SK-N-SH (cell line): ENCODE measurements around the gene APC. TPM values are rescaled to one million over a fixed set of nuclear protein-coding genes. Genes with fewer than 3 reads are reported as not detected.

ENCODE experiments used
- CTCF ChIA-PET: fragments of 300-600, 350-600 bp; formaldehyde crosslinking; extraction: SDS; loops from one replicate; lab custom pipeline; 2021; lab: Yijun Ruan, JAX
- POLR2A ChIA-PET: fragments of 350-600 bp; sonication (Branson Sonifier 250); formaldehyde crosslinking; extraction: SDS; loops from one replicate; lab custom pipeline; 2020; ENCODE audit warnings: antibody characterized with exemption, inconsistent platforms; lab: Yijun Ruan, JAX
- DNase-seq: peaks from one replicate; pipeline ENCODE4 v3.0.0; 2012
- H2AFZ ChIP-seq: fragments of 200-600 bp; sonication (generic); 2 replicates; pipeline ENCODE4 v1.8.1; 2016; ENCODE audit warnings: antibody characterized with exemption, mild to moderate bottlenecking, low read depth
- H3F3A ChIP-seq: fragments of 200-600 bp; sonication (generic); replicated peaks from 2 replicates; pipeline ENCODE3; 2016; ENCODE audit warnings: antibody characterized with exemption, mild to moderate bottlenecking; ENCODE audit not compliant: insufficient read depth
- H3K27ac ChIP-seq, 2 experiments: fragments of 200-500 bp in 1 of 2; fragments of 200-600 bp in 1 of 2; sonication (Bioruptor generic) in 1 of 2; sonication (generic), shearing (Covaris generic) in 1 of 2; 2 replicates each; pipeline versions ENCODE4 v1.5.1 to v1.6.1; 2014 to 2016; ENCODE audit warnings: low read depth in 2 of 2, inconsistent platforms in 1 of 2, low read length in 1 of 2, mild to moderate bottlenecking in 1 of 2, mixed read lengths in 1 of 2
- H3K27me3 ChIP-seq: fragments of 200-600 bp; sonication (generic), shearing (Covaris generic); 2 replicates; pipeline ENCODE4 v1.6.1; 2016; ENCODE audit warnings: mixed run types; ENCODE audit not compliant: insufficient read depth
- H3K36me3 ChIP-seq, 2 experiments: fragments of 200-500 bp in 1 of 2; fragments of 200-600 bp in 1 of 2; sonication (Bioruptor generic) in 1 of 2; sonication (generic) in 1 of 2; replicated peaks in 1 of 2; 2 replicates each; pipeline versions ENCODE3 to v1.5.1; 2014 to 2016; ENCODE audit warnings: low read length in 1 of 2, mild to moderate bottlenecking in 1 of 2; ENCODE audit not compliant: insufficient read depth in 2 of 2, control insufficient read depth in 1 of 2
- H3K4me1 ChIP-seq, 2 experiments: fragments of 200-500 bp in 1 of 2; fragments of 200-600 bp in 1 of 2; sonication (Bioruptor generic) in 1 of 2; sonication (generic), shearing (Covaris generic) in 1 of 2; 2 replicates each; pipeline versions ENCODE4 v1.5.1 to v1.6.1; 2014 to 2016; ENCODE audit warnings: low read depth in 1 of 2, low read length in 1 of 2, mixed run types in 1 of 2; ENCODE audit not compliant: insufficient read depth in 2 of 2, control insufficient read depth in 1 of 2
- H3K4me2 ChIP-seq: fragments of 200-600 bp; sonication (generic), shearing (Covaris generic); 2 replicates; pipeline ENCODE4 v1.6.1; 2017; ENCODE audit warnings: mixed run types
- H3K4me3 ChIP-seq, 2 experiments: fragments of 200-500 bp in 1 of 2; fragments of 200-600 bp in 1 of 2; sonication (Bioruptor generic) in 1 of 2; sonication (generic), shearing (Covaris generic) in 1 of 2; 2 replicates each; pipeline versions ENCODE4 v1.5.1 to v1.8.1; 2014 to 2016; ENCODE audit warnings: low read depth in 2 of 2, inconsistent platforms in 1 of 2, low read length in 1 of 2, mild to moderate bottlenecking in 1 of 2, mixed read lengths in 1 of 2, moderate library complexity in 1 of 2
- H3K79me2 ChIP-seq: fragments of 200-600 bp; sonication (generic); 2 replicates; pipeline ENCODE4 v1.8.1; 2017; ENCODE audit warnings: mild to moderate bottlenecking; ENCODE audit not compliant: insufficient read depth
- H3K9ac ChIP-seq: fragments of 200-600 bp; sonication (generic); 2 replicates; pipeline ENCODE4 v1.6.1; 2017; ENCODE audit warnings: mixed run types
- H3K9me2 ChIP-seq: fragments of 200-600 bp; sonication (generic); 2 replicates; pipeline ENCODE4 v1.6.1; 2017; ENCODE audit warnings: mixed run types
- H3K9me3 ChIP-seq: fragments of 200-600 bp; sonication (generic); 2 replicates; pipeline ENCODE4 v1.6.1; 2017; ENCODE audit warnings: mixed run types, mild to moderate bottlenecking, moderate library complexity
- H4K20me1 ChIP-seq: fragments of 200-600 bp; sonication (generic); 2 replicates; pipeline ENCODE4 v1.6.1; 2017; ENCODE audit warnings: mild to moderate bottlenecking, mixed run types; ENCODE audit not compliant: insufficient read depth
- CHD2 ChIP-seq: fragments of 150-350 bp; IDR thresholded peaks from 2 replicates; pipeline ENCODE4 v1.6.1; 2018; ENCODE audit warnings: low read length; ENCODE audit not compliant: partially characterized antibody
- EP300 ChIP-seq, 2 experiments: IDR thresholded peaks; 2 replicates each; pipeline versions ENCODE4 v1.4.0 to v1.6.1; 2012; ENCODE audit warnings: borderline replicate concordance in 1 of 2, low read depth in 1 of 2, low read length in 1 of 2
- FOSL2 ChIP-seq: IDR thresholded peaks from 2 replicates; pipeline ENCODE4 v1.4.0; 2012; ENCODE audit warnings: low read depth, mild to moderate bottlenecking, moderate library complexity, borderline replicate concordance
- FOXJ3 ChIP-seq: sonication (generic); formaldehyde crosslinking; IDR thresholded peaks from 2 replicates; pipeline ENCODE4 v1.5.1; 2020; ENCODE audit warnings: mild to moderate bottlenecking, missing genetic modification reagents
- FOXM1 ChIP-seq: IDR thresholded peaks from 2 replicates; pipeline ENCODE4 v1.4.0; 2012; ENCODE audit warnings: low read depth, mild to moderate bottlenecking
- GABPA ChIP-seq: IDR thresholded peaks from 2 replicates; pipeline ENCODE4 v1.4.0; 2012; ENCODE audit warnings: low read depth, mild to moderate bottlenecking
- JUND ChIP-seq: IDR thresholded peaks from 2 replicates; pipeline ENCODE4 v1.4.0; 2012
- MEF2A ChIP-seq: IDR thresholded peaks from 2 replicates; pipeline ENCODE4 v1.4.0; 2012; ENCODE audit warnings: low read depth, borderline replicate concordance
- NRF1 ChIP-seq: IDR thresholded peaks from 2 replicates; pipeline ENCODE4 v1.6.1; 2012; ENCODE audit warnings: low read depth, mild to moderate bottlenecking, low read length
- POLR2AphosphoS5 ChIP-seq: IDR thresholded peaks from 2 replicates; pipeline ENCODE4 v1.6.1; 2012; ENCODE audit warnings: low read depth, low read length
- RCOR1 ChIP-seq: fragments of 150-350 bp; IDR thresholded peaks from 2 replicates; pipeline ENCODE4 v1.6.1; 2017; ENCODE audit warnings: antibody characterized with exemption, low read length
- REST ChIP-seq: IDR thresholded peaks from 2 replicates; pipeline ENCODE4 v1.6.1; 2012; ENCODE audit warnings: mild to moderate bottlenecking, low read depth, low read length, moderate library complexity
- RXRA ChIP-seq: IDR thresholded peaks from 2 replicates; pipeline ENCODE4 v1.4.0; 2012; ENCODE audit warnings: low read depth, mild to moderate bottlenecking, borderline replicate concordance
- SIN3A ChIP-seq: IDR thresholded peaks from 2 replicates; pipeline ENCODE4 v1.6.1; 2012; ENCODE audit warnings: low read depth, mild to moderate bottlenecking, low read length, moderate library complexity, borderline replicate concordance
- TCF12 ChIP-seq: IDR thresholded peaks from 2 replicates; pipeline ENCODE4 v1.4.0; 2012
- YY1 ChIP-seq: IDR thresholded peaks from 2 replicates; pipeline ENCODE4 v1.4.0; 2012; ENCODE audit warnings: low read depth, mild to moderate bottlenecking
- WGBS: methylation state at CpG from one replicate; pipeline ENCODE4 v1.1.6; 2017; ENCODE audit warnings: low lambda C conversion rate; 5-methylcytosine and 5-hydroxymethylcytosine counted together
- polyA plus RNA-seq, 3 experiments: library from polyadenylated mRNA; depleted of rRNA; stranded (reverse); fragments of >200 nt; gene quantifications; 2 replicates each; pipeline ENCODE4 v1.2.3, GENCODE V29; 2012
- TF ChIP-seq, protein P1 (sequence below): IDR thresholded peaks from 2 replicates; pipeline ENCODE4 v1.4.0; 2012; ENCODE audit warnings: low read depth, borderline replicate concordance
- TF ChIP-seq, protein P2 (sequence below): IDR thresholded peaks from 2 replicates; pipeline ENCODE4; 2012

APC gene
- polyA plus RNA-seq, 1 of the 3 experiments (the other 2 are of a cell fraction) = 5.1 TPM

- Histone ChIP-seq H3K4me3 (no peak overlapping the region), H4K20me1 (no peaks in the 10 kb centered on the region), H3F3A (no peaks in the 10 kb centered on the region), H3K9me3 (no peaks in the 10 kb centered on the region), H2AFZ (no peak overlapping the region), H3K4me2 (no peak overlapping the region), H3K36me3 (no peaks in the 10 kb centered on the region), H3K4me1 (peaks cover 8 to 10% of the 10 kb centered on the region in 2 experiments; a peak in 3 of 4 replicates), H3K27ac (no peak overlapping the region), H3K9me2 (no peaks in the 10 kb centered on the region), H3K27me3 (no peaks in the 10 kb centered on the region), H3K9ac (no peak overlapping the region), H3K79me2 (peaks cover 77% of the 10 kb centered on the region)
- CTCF ChIA-PET = no interaction called here
- DNase-seq = no peak
- POLR2A ChIA-PET = no interaction called here
- no peak for TF ChIP-seq GABPA
- no peak for TF ChIP-seq CHD2
- no peak for TF ChIP-seq MEF2A
- no peak for TF ChIP-seq FOXJ3 (CRISPR knock-in tag)
- no peak for TF ChIP-seq RCOR1
- no peak for TF ChIP-seq TCF12
- no peak for TF ChIP-seq EP300 (IDR thresholded peaks at IDR 0.05; ENCODE audit: borderline replicate concordance in 1 of 2, low read depth in 1 of 2, low read length in 1 of 2)
- TF ChIP-seq, protein P1, sequence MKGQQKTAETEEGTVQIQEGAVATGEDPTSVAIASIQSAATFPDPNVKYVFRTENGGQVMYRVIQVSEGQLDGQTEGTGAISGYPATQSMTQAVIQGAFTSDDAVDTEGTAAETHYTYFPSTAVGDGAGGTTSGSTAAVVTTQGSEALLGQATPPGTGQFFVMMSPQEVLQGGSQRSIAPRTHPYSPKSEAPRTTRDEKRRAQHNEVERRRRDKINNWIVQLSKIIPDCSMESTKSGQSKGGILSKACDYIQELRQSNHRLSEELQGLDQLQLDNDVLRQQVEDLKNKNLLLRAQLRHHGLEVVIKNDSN = no peak
- no peak for TF ChIP-seq YY1
- TF ChIP-seq RXRA = no peak
- TF ChIP-seq NRF1 = no peak
- TF ChIP-seq POLR2AphosphoS5 = no peak
- TF ChIP-seq REST = no peak
- TF ChIP-seq, protein P2, sequence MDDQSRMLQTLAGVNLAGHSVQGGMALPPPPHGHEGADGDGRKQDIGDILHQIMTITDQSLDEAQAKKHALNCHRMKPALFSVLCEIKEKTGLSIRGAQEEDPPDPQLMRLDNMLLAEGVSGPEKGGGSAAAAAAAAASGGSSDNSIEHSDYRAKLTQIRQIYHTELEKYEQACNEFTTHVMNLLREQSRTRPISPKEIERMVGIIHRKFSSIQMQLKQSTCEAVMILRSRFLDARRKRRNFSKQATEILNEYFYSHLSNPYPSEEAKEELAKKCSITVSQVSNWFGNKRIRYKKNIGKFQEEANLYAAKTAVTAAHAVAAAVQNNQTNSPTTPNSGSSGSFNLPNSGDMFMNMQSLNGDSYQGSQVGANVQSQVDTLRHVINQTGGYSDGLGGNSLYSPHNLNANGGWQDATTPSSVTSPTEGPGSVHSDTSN = no peak
- no peak for TF ChIP-seq FOSL2
- no peak for TF ChIP-seq JUND
- no peak for TF ChIP-seq SIN3A
- no peak for TF ChIP-seq FOXM1
- 91% methylated on average over 3 of the region's 4 CpGs for WGBS
These were observed 26.8 kb upstream of the APC start for GRCh38 chr5:112710896-112711295.
